HG03280 (cell line): Measurements from ENCODE around the gene PPP1R13B.
"Not testable (repeated sequence)": the region's sequence is repeated elsewhere in the genome, so short reads cannot be mapped to it uniquely, and the experiment has no call there.

Source experiments
- ATAC-seq: cut with Tn5 transposase; IDR thresholded peaks from one replicate; pipeline ENCODE4 v1.9.1; 2021; ENCODE audit warnings: mild to moderate bottlenecking, moderate library complexity; ENCODE audit not compliant: unreplicated experiment

PPP1R13B gene

DNA sequence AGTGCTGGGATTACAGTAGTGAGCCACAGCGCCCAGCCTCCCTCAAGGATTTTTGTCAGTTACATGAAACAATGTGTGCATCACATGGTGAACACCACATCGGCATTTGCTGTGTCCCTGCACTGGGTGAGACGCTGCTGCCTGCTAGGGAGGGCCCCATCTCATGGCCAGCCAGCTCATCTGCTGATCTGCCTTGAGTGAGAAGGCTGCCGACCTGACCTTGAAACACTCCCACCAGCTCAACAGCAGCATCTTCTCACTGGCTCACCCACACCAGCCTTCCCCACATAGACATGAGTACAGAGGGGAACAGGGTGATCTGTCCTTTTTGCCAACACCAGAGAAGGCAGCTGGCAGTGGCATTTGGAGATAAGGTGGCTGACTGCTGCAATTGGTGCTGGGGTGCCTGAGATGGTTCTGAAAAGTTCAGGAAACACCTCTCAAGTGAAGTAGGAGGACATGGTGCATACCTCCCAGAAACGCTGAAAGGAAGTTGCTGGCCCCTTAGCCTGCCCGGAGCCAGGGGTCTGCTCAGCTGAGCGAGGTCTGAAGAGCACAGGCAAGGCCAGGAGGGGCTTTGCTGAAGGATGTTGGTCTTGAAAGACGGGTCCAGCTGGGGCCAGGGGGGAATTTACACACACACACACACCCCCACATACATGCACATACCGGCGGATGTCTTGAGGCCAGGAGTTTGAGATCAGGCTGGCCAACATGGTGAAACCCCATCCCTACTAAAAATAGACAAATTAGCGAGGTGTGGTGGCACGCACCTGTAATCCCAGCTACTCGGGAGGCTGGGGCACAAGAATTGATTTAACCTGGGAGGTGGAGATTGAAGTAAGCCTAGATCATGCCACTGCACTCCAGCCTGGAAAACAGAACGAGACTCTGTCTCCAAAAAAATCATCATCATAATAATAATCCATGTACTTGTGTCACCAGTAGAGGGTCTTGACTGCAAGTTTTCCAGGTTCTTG is 14.3 kb upstream of the PPP1R13B start:
- ATAC-seq: no peak

GRCh38 chr14:103859416-103860202 is 12.2 kb upstream of the PPP1R13B start:
- no peak for ATAC-seq

DNA sequence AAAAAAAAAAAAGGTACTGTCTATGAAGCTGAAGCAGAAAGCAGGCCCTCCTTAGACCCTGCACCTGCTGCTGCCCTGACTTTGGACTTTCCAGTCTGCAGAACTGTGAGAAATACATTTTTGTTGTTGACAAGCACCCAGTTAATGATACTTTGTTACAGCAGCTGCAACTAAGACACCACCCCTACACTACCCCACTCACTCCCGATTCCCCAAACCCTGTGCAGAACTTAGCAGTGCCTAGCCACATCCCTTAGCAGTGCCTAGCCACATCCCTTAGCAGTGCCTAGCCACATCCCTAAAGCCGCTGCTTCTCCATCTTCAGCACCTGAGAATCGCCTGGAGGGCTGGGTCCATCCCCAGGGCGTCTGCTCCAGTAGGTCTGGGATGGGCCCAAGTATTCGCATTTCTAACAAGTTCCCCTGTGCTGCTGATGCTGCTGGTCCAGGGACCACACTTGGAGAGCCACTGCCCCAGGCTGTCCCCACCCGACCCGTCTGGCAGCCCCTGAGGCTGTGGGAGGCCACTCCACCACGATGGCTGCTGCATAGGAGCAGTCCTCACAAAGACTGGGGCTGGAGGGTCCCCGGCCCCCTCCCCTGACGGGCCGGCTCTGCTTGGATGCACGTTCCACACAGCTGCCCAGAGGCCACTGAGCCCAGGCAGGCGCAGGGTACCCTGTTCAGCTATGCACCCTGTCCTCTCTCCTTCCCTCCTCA is 10.8 kb upstream of the PPP1R13B start:
- ATAC-seq: no peak

- ATAC-seq: no peak
Observed at GRCh38 chr14:103857256-103857655, 9.9 kb upstream of the PPP1R13B start.

DNA sequence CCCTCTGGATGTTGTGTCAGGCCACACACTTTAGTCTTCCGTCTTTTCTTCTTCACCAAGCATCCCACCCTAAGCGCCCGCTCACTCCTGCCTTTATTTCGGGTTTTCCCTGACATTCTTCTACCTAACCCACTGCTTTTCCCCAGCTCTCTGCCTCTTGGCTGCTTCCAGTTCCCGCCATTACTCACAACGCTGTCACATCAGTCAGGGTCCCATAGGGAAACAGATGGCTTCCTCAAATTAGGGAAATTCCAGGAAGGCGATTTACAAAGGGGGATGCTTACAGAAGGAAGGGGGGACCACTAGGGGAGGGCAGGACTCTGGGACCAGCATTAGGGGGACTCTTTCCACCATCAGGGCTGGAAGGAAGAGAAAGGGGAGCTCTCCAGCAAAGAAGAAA is 9.2 kb upstream of the PPP1R13B start:
- ATAC-seq: no peak

DNA sequence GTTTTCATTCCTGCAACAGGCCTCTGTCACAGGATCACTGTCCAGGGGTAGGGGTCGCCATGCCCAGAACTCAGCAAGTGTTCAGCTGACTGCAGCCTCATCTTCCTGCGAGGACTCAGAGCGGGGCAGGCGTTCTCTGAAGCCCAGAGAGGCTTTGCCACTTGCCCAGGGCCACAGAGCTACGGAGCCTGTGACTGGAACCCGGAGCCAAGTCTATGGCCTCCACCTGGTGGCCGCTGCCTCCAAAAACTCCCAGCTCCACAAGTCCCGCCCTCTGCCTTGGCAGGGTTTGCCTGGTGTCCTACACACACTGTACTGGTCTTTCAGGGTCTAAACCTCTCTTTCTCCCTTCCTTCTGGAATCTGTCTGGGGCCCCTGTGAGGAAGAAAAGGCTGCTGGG is 8.7 kb upstream of the PPP1R13B start:
- no peak for ATAC-seq

GRCh38 chr14:103855734-103856095 is 8.3 kb upstream of the PPP1R13B start:
- no peak for ATAC-seq

- no peak for ATAC-seq
Observed at GRCh38 chr14:103854822-103855733, 7.7 kb upstream of the PPP1R13B start.

GRCh38 chr14:103854017-103854808 is 6.8 kb upstream of the PPP1R13B start:
- no peak for ATAC-seq

DNA sequence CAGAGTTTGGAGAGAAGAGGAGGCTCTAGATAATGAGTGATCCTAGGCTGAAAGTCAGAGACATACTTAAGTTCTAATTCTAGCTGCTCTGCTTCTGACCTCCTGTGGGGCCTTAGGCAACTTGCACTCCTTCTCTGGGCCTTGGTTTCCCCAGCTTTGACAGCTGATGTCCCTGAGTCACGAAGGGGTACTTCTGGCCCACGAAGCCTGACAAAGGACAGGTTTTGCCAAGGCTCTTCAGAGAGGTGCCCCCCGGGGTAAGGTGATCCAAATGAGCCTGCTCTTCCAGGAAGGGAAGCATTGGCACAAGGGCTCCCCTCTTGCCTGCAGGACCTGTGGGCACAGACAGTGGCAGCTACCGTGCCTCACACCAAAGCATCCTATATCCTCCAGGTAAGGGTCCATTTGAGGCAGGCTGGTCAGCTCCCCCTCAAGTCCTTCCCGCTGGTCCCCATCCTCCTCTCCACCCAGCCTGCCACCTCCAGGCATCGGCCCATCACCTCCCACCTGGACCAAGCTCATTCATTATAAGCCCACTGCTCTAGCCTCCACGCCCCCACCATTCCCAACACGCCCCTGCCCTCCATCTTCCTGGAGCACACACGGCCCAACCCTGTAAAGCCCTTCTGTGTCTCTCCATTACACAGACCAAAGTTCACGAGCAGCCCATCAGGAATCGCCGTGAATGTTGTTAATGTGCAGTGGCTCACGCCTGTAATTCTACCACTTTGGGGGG is 1.9 kb upstream of the PPP1R13B start:
- ATAC-seq: no peak

- ATAC-seq: peak; percentile 1
Observed at GRCh38 chr14:103848175-103849077, 1.1 kb upstream of the PPP1R13B start.

DNA sequence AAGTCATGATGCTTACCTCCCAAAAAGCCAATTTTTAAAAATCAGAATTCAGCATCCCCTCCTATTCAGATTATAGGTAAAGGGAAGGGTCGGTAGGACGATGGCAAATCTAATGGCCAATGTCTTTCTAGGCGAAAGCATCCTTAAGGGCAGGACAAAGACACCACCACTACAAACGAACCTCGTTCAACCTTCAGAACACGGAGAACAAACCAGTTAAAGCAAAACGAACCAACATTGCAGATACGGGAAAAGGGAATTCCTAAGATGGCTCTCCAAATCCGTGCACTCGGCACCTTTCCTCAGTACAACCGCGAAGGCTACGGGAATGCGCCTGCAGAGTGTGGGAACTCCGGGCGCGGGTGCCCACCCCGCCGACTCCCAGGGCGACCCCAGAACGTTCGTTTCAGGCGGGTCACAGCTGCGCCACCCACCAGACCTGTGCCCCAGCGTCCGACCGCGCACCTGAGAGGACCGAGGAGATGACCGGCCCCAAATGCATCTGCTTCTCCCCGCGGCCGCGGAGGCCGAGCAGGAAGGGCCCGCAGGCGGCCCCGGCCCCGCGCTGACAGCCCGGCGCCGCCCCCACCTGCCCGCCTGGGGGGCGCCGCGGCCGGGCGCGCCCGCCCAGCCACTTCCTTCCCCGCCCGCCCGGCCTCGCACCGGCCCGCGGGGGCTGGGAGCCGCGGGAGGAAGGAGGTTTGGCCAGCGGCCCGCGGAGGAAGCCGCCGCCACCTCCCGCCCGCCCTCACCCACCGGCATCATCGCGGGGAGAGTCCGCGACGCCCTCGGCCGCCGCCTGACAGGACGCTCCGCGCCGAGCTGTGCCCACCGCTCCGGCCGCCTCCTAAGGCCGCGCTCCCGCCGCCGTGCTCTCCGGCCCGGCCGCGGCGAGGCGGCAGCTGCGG is 578 bp downstream of the PPP1R13B start:
- peak; percentile 41 for ATAC-seq

GRCh38 chr14:103846097-103846496 is 1.3 kb downstream of the PPP1R13B start:
- no peak for ATAC-seq

- no peak for ATAC-seq
Observed at GRCh38 chr14:103845327-103845726, 2.0 kb downstream of the PPP1R13B start.

DNA sequence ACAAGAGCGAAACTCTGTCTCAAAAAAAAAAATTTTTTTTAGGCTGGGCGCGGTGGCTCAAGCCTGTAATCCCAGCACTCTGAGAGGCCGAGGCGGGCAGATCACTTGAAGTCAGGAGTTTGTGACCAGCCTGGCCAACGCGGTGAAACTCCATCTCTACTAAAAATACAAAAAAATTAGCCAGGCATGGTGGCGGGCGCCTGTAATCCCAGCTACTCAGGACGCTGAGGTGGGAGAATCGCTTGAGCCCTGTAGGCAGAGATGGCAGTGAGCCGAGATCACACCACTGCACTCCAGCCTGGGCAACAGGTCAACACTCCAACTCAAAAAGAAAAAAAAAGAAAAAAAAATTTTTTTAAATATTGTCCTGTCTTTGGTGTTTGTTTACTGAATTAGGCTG is 6.1 kb downstream of the PPP1R13B start:
- not testable (repeated sequence) for ATAC-seq

DNA sequence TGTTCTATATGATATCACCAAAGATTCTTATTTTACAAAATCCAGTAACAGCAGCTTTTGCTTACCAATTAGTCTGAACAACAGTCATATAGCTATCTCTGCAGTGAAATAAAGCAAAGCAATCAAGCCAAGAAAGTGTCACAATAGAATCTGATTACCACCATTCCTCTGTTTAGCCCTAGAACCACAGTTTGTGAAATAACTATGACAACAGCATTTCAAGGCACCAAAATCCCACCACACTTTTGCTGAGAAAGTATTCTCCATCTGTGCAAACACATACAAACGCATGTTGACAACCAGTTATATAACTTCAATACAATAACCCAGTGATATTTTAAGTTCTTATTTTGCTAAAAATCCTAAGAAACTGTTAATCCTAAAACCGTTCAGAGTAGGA is 7.4 kb downstream of the PPP1R13B start:
- no peak for ATAC-seq

DNA sequence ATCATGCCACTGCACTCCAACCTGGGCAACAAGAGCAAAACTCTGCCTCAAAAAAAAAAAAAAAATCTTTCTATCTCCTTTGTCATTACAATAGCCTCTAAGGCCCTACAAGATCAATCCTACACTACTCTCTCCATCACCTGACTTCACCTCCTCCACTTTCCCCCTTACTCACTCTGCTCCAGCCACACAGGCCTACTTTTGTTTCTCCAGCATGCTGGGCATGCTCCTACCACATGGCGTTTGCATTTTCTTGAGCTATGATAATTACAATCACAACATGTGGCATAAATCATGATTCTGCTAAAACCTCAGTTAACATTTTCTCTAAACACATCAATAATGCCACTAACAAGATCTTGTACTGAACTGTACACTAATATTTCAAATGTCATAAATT is 7.8 kb downstream of the PPP1R13B start:
- no peak for ATAC-seq
